CD8-positive, alpha-beta memory T cell (primary cell): ENCODE measurements around the gene FSD1L. TPM values are rescaled to one million over a fixed set of nuclear protein-coding genes. Genes with fewer than 3 reads are reported as not detected.

Source experiments
- CTCF ChIA-PET: fragments of 350-600 bp; sonication (Branson Sonifier 250); formaldehyde crosslinking; loops from one replicate; lab custom pipeline; 2021; ENCODE audit warnings: antibody characterized with exemption; lab: Charles Lee
- POLR2A ChIA-PET: fragments of 350-600 bp; sonication (Branson Sonifier 250); formaldehyde crosslinking; loops from one replicate; lab custom pipeline; 2021; ENCODE audit warnings: antibody characterized with exemption; lab: Charles Lee
- DNase-seq, 5 donors: peaks; one replicate each; pipeline versions ENCODE4 v3.0.0 to v3.0.0-alpha.2; 2020 to 2022; ENCODE audit warnings: mixed read lengths in 1 of 5
- H3K27ac ChIP-seq: one replicate; pipeline ENCODE4 v1.7.0; 2013; ENCODE audit warnings: low read depth, mild to moderate bottlenecking, low read length, moderate library complexity
- H3K27me3 ChIP-seq: 2 replicates; pipeline ENCODE4 v1.7.0; 2013; ENCODE audit warnings: low read length, mild to moderate bottlenecking; ENCODE audit not compliant: insufficient read depth, poor library complexity, severe bottlenecking
- H3K36me3 ChIP-seq: 2 replicates; pipeline ENCODE4 v1.7.0; 2013; ENCODE audit warnings: mild to moderate bottlenecking, low read length, moderate library complexity; ENCODE audit not compliant: insufficient read depth
- H3K4me1 ChIP-seq: 2 replicates; pipeline ENCODE4 v1.7.0; 2013; ENCODE audit warnings: mild to moderate bottlenecking, low read length, moderate library complexity; ENCODE audit not compliant: insufficient read depth
- H3K4me3 ChIP-seq: 2 replicates; pipeline ENCODE4 v1.7.0; 2013; ENCODE audit warnings: mild to moderate bottlenecking, low read length
- H3K9me3 ChIP-seq: 2 replicates; pipeline ENCODE4 v1.7.0; 2013; ENCODE audit warnings: mild to moderate bottlenecking, low read length
- H3K27ac Mint-ChIP-seq, 8 donors: one replicate each; pipeline ENCODE4 v1.8.0; 2020 to 2021; ENCODE audit warnings: mixed read lengths in 8 of 8, mild to moderate bottlenecking in 6 of 8, inconsistent platforms in 3 of 8, moderate library complexity in 3 of 8
- H3K27me3 Mint-ChIP-seq, 2 donors: one replicate each; pipeline ENCODE4 v1.8.0; 2020 to 2021; ENCODE audit warnings: mixed read lengths in 2 of 2, mild to moderate bottlenecking in 1 of 2, moderate library complexity in 1 of 2
- H3K36me3 Mint-ChIP-seq, 3 donors: one replicate each; pipeline ENCODE4 v1.8.0; 2020 to 2021; ENCODE audit warnings: mixed read lengths in 3 of 3, inconsistent platforms in 1 of 3, mild to moderate bottlenecking in 1 of 3
- H3K4me1 Mint-ChIP-seq, 3 donors: one replicate each; pipeline ENCODE4 v1.8.0; 2020 to 2021; ENCODE audit warnings: mixed read lengths in 3 of 3, inconsistent platforms in 1 of 3, mild to moderate bottlenecking in 1 of 3
- H3K4me3 Mint-ChIP-seq, 7 donors: one replicate each; pipeline ENCODE4 v1.8.0; 2020 to 2021; ENCODE audit warnings: mixed read lengths in 7 of 7, mild to moderate bottlenecking in 6 of 7, moderate library complexity in 4 of 7, inconsistent platforms in 2 of 7
- H3K9me3 Mint-ChIP-seq, 5 donors: one replicate each; pipeline ENCODE4 v1.8.0; 2020 to 2022; ENCODE audit warnings: mixed read lengths in 5 of 5, mild to moderate bottlenecking in 3 of 5, moderate library complexity in 2 of 5, inconsistent platforms in 1 of 5
- polyA plus RNA-seq: library from polyadenylated mRNA; unstranded; fragments of 300-500 nt; fragmentation: Illumina TruSeq; gene quantifications from one replicate; pipeline ENCODE4 v1.2.3, GENCODE V29; 2021
- total RNA-seq, 2 experiments: library from RNA; stranded (reverse); gene quantifications; one replicate each; pipeline ENCODE4 v1.2.3, GENCODE V29; 2021

The FSD1L gene
- total and polyA plus RNA-seq, 3 experiments from 2014 or later, result 0.53 to 4.3 (median 3.8) TPM

- Mint-ChIP-seq H3K27ac (no peak overlapping the region), H3K4me1 (no peaks in the 10 kb centered on the region), H3K4me3 (no peak overlapping the region), H3K27me3 (peaks cover 3 to 4% of the 10 kb centered on the region in 2 donors), H3K9me3 (no peaks in the 10 kb centered on the region), H3K36me3 (peaks cover 0 to 4% (median 3%) of the 10 kb centered on the region in 3 donors)
- no peaks in the 10 kb centered on the region for H3K9me3 ChIP-seq
- ChIA-PET CTCF (no interaction called here), POLR2A (interaction anchor here (0.6 kb wide), 1 partner anchor 15 kb away, joined by 5 read pairs; no protein-coding TSS in a partner anchor)
- DNase-seq, result no peak
- H3K36me3 ChIP-seq, result no peaks in the 10 kb centered on the region
- H3K27ac ChIP-seq, result no peak overlapping the region
- no peaks in the 10 kb centered on the region for H3K27me3 ChIP-seq
- H3K4me3 ChIP-seq, result no peak overlapping the region
- H3K4me1 ChIP-seq, result no peaks in the 10 kb centered on the region
These were observed 9.6 kb upstream of the FSD1L start for GRCh38 chr9:105438141-105438806.

GRCh38 chr9:105439428-105439827, 8.4 kb upstream of the FSD1L start:
- Mint-ChIP-seq H3K27ac (no peak overlapping the region), H3K4me3 (no peak overlapping the region), H3K36me3 (peaks cover 0 to 4% (median 2%) of the 10 kb centered on the region in 3 donors), H3K4me1 (no peaks in the 10 kb centered on the region), H3K9me3 (no peaks in the 10 kb centered on the region), H3K27me3 (peaks cover 0 to 3% of the 10 kb centered on the region in 2 donors)
- H3K9me3 ChIP-seq, result no peaks in the 10 kb centered on the region
- H3K4me1 ChIP-seq, result no peaks in the 10 kb centered on the region
- no peak overlapping the region for H3K4me3 ChIP-seq
- POLR2A ChIA-PET, result no interaction called here
- DNase-seq, result no peak
- H3K36me3 ChIP-seq, result no peaks in the 10 kb centered on the region
- CTCF ChIA-PET, result no interaction called here
- no peak overlapping the region for H3K27ac ChIP-seq
- no peaks in the 10 kb centered on the region for H3K27me3 ChIP-seq

GRCh38 chr9:105441616-105442160, 6.1 kb upstream of the FSD1L start:
- Histone ChIP-seq H3K4me1 (no peaks in the 10 kb centered on the region), H3K27me3 (no peaks in the 10 kb centered on the region), H3K4me3 (no peak overlapping the region), H3K27ac (no peak overlapping the region), H3K36me3 (no peaks in the 10 kb centered on the region), H3K9me3 (no peaks in the 10 kb centered on the region)
- Mint-ChIP-seq H3K27me3 (peaks cover 0 to 3% of the 10 kb centered on the region in 2 donors), H3K36me3 (no peaks in the 10 kb centered on the region), H3K27ac (no peak overlapping the region), H3K4me1 (no peaks in the 10 kb centered on the region), H3K4me3 (no peak overlapping the region), H3K9me3 (no peaks in the 10 kb centered on the region)
- ChIA-PET CTCF (interaction anchor here (1.4 kb wide), 1 partner anchor 12 kb away, joined by 4 read pairs; no protein-coding TSS in a partner anchor), POLR2A (no interaction called here)
- DNase-seq, result no peak

- Mint-ChIP-seq H3K27me3 (peaks cover 0 to 2% of the 10 kb centered on the region in 2 donors), H3K36me3 (no peaks in the 10 kb centered on the region), H3K27ac (peak overlapping the region in 1 of 8 donors; percentile 30), H3K4me1 (peaks cover 4 to 6% (median 5%) of the 10 kb centered on the region in 3 donors), H3K9me3 (no peaks in the 10 kb centered on the region), H3K4me3 (no peak overlapping the region)
- Histone ChIP-seq H3K36me3 (no peaks in the 10 kb centered on the region), H3K9me3 (no peaks in the 10 kb centered on the region), H3K4me1 (peaks cover 3% of the 10 kb centered on the region), H3K4me3 (no peak overlapping the region), H3K27ac (no peak overlapping the region), H3K27me3 (no peaks in the 10 kb centered on the region)
- DNase-seq, result no peak
- ChIA-PET CTCF (interaction anchor here (1.4 kb wide), 1 partner anchor 10 kb away, joined by 4 read pairs; no protein-coding TSS in a partner anchor), POLR2A (interaction anchor here (0.5 kb wide), 1 partner anchor 10 kb away, joined by 3 read pairs; no protein-coding TSS in a partner anchor)
These were observed 4.7 kb upstream of the FSD1L start for GRCh38 chr9:105443121-105443520.

- Histone ChIP-seq H3K4me3 (no peak overlapping the region), H3K36me3 (no peaks in the 10 kb centered on the region), H3K27ac (no peak overlapping the region), H3K4me1 (peaks cover 3% of the 10 kb centered on the region), H3K27me3 (no peaks in the 10 kb centered on the region), H3K9me3 (no peaks in the 10 kb centered on the region)
- H3K27me3 Mint-ChIP-seq, result peaks cover 0 to 1% of the 10 kb centered on the region in 2 donors
- DNase-seq, result no peak
- no peaks in the 10 kb centered on the region for H3K36me3 Mint-ChIP-seq
- peaks cover 9 to 12% (median 10%) of the 10 kb centered on the region in 3 donors for H3K4me1 Mint-ChIP-seq
- ChIA-PET CTCF (no interaction called here), POLR2A (no interaction called here)
- H3K4me3 Mint-ChIP-seq, result peak overlapping the region in 2 of 7 donors; percentile 10 to 49
- H3K27ac Mint-ChIP-seq, result peak overlapping the region in 1 of 8 donors; percentile 2
- H3K9me3 Mint-ChIP-seq, result no peaks in the 10 kb centered on the region
These were observed 3.7 kb upstream of the FSD1L start for GRCh38 chr9:105444130-105444529.

- POLR2A ChIA-PET, result no interaction called here
- no peaks in the 10 kb centered on the region for H3K36me3 ChIP-seq
- no peaks in the 10 kb centered on the region for H3K36me3 Mint-ChIP-seq
- H3K9me3 Mint-ChIP-seq, result no peaks in the 10 kb centered on the region
- H3K4me3 ChIP-seq, result no peak overlapping the region
- no peak for DNase-seq
- no peaks in the 10 kb centered on the region for H3K27me3 ChIP-seq
- CTCF ChIA-PET, result no interaction called here
- peaks cover 0 to 1% of the 10 kb centered on the region in 2 donors for H3K27me3 Mint-ChIP-seq
- H3K27ac Mint-ChIP-seq, result peak overlapping the region in 2 of 8 donors; percentile 8 to 38
- peak overlapping the region in 2 of 7 donors; percentile 29 to 79 for H3K4me3 Mint-ChIP-seq
- H3K4me1 Mint-ChIP-seq, result peaks cover 9 to 12% (median 10%) of the 10 kb centered on the region in 3 donors
- H3K9me3 ChIP-seq, result no peaks in the 10 kb centered on the region
- peaks cover 3% of the 10 kb centered on the region for H3K4me1 ChIP-seq
- H3K27ac ChIP-seq, result no peak overlapping the region
These were observed 2.5 kb upstream of the FSD1L start for GRCh38 chr9:105445203-105445881.

- ChIA-PET POLR2A (no interaction called here), CTCF (interaction anchor here (0.7 to 1.2 kb wide), 2 partner anchors 10 to 1912 kb away, joined by 3 read pairs; no protein-coding TSS in a partner anchor)
- peaks cover 9 to 12% (median 10%) of the 10 kb centered on the region in 3 donors for H3K4me1 Mint-ChIP-seq
- peak overlapping the region; percentile 66 for H3K4me3 ChIP-seq
- peak overlapping the region in 5 of 8 donors; percentile 10 to 78 (median 67) for H3K27ac Mint-ChIP-seq
- peaks cover 0 to 4% of the 10 kb centered on the region in 2 donors for H3K27me3 Mint-ChIP-seq
- DNase-seq, result no peak
- no peaks in the 10 kb centered on the region for H3K36me3 Mint-ChIP-seq
- peaks cover 3% of the 10 kb centered on the region for H3K4me1 ChIP-seq
- no peaks in the 10 kb centered on the region for H3K36me3 ChIP-seq
- H3K4me3 Mint-ChIP-seq, result peak overlapping the region; percentile 72 to 92 (median 83)
- H3K27ac ChIP-seq, result peak overlapping the region; percentile 13
- no peaks in the 10 kb centered on the region for H3K9me3 Mint-ChIP-seq
- no peaks in the 10 kb centered on the region for H3K9me3 ChIP-seq
- H3K27me3 ChIP-seq, result no peaks in the 10 kb centered on the region
These were observed 434 bp upstream of the FSD1L start for GRCh38 chr9:105447386-105447813.
